ENCODE results near the gene NCBP1. TPM values are rescaled to one million over a fixed set of nuclear protein-coding genes. Genes with fewer than 3 reads are reported as not detected.
"Not testable (repeated sequence)": the region's sequence is repeated elsewhere in the genome, so short reads cannot be mapped to it uniquely, and the experiment has no call there.

NCBP1 gene
- total RNA-seq, result 10 to 100 TPM; 36.9 to 41.2 TPM

- Mint-ChIP-seq H3K9me3 (no peaks in the 10 kb centered on the region), H3K27ac (peak within 1 kb of the TSS; percentile 98 to 99), H3K36me3 (peaks cover 11 to 26% of the 10 kb centered on the region in 2 donors)
- ATAC-seq (peak; percentile 80 to 92), DNase-seq (ENCODE audit: low spot score in 2 of 2) (peak; percentile 91 to 95)
Measured at GRCh38 chr9:97632985-97633858, at the start of gene NCBP1, which contains the start of gene TSTD2. Gene NCBP1 (plus strand): TSS chr9:97633821. CDS start chr9:97633882, 61 bp downstream. Gene TSTD2 (minus strand): TSS chr9:97633368. CDS start chr9:97627562, 5,806 bp downstream.

- not testable (repeated sequence) for DNase-seq (ENCODE audit: low spot score in 2 of 2); ATAC-seq; H3K9me3 Mint-ChIP-seq; H3K27ac Mint-ChIP-seq
- peaks cover 11 to 13% of the 10 kb centered on the region in 2 donors for H3K36me3 Mint-ChIP-seq
Measured at GRCh38 chr9:97584778-97585177, 48.8 kb upstream of the NCBP1 start.

GRCh38 chr9:97586909-97587308 is 46.7 kb upstream of the NCBP1 start:
- not testable (repeated sequence) for H3K9me3 Mint-ChIP-seq; H3K27ac Mint-ChIP-seq; ATAC-seq; DNase-seq (ENCODE audit: low spot score in 2 of 2)
- H3K36me3 Mint-ChIP-seq, result peaks cover 9 to 11% of the 10 kb centered on the region in 2 donors

GRCh38 chr9:97591535-97591934 is 42.1 kb upstream of the NCBP1 start:
- Mint-ChIP-seq H3K27ac (no peak overlapping the region), H3K9me3 (peaks cover 0 to 6% of the 10 kb centered on the region in 2 donors), H3K36me3 (peaks cover 9 to 11% of the 10 kb centered on the region in 2 donors)
- ATAC-seq, result no peak
- no peak for DNase-seq (ENCODE audit: low spot score in 2 of 2)

- no peak for DNase-seq (ENCODE audit: low spot score in 2 of 2)
- Mint-ChIP-seq H3K36me3 (peaks cover 6 to 7% of the 10 kb centered on the region in 2 donors), H3K9me3 (peaks cover 0 to 5% of the 10 kb centered on the region in 2 donors), H3K27ac (no peak overlapping the region)
- no peak for ATAC-seq
Measured at GRCh38 chr9:97592126-97592525, 41.5 kb upstream of the NCBP1 start.

- no peaks in the 10 kb centered on the region for H3K36me3 Mint-ChIP-seq
- no peaks in the 10 kb centered on the region for H3K9me3 Mint-ChIP-seq
- ATAC-seq, result no peak
Measured at GRCh38 chr9:97593960-97594359, 39.7 kb upstream of the NCBP1 start.

GRCh38 chr9:97594381-97594921 is 39.2 kb upstream of the NCBP1 start:
- DNase-seq (ENCODE audit: low spot score in 2 of 2), result no peak
- Mint-ChIP-seq H3K36me3 (no peaks in the 10 kb centered on the region), H3K27ac (no peak overlapping the region), H3K9me3 (no peaks in the 10 kb centered on the region)
- ATAC-seq, result no peak

More at GRCh38 chr9:97593960-97594359, 39.7 kb upstream of the NCBP1 start:
- no peak overlapping the region for H3K27ac Mint-ChIP-seq
- no peak for DNase-seq (ENCODE audit: low spot score in 2 of 2)

GRCh38 chr9:97596906-97597305 is 36.7 kb upstream of the NCBP1 start:
- H3K27ac Mint-ChIP-seq, result no peak overlapping the region
- no peak for ATAC-seq
- H3K36me3 Mint-ChIP-seq, result no peaks in the 10 kb centered on the region
- DNase-seq (ENCODE audit: low spot score in 2 of 2), result no peak
- no peaks in the 10 kb centered on the region for H3K9me3 Mint-ChIP-seq

GRCh38 chr9:97598461-97599288 is 34.9 kb upstream of the NCBP1 start:
- ATAC-seq (peak; percentile 87 to 91), DNase-seq (ENCODE audit: low spot score in 2 of 2) (peak; percentile 59 to 75)
- H3K36me3 Mint-ChIP-seq, result no peaks in the 10 kb centered on the region
- peak overlapping the region in 1 of 2 donors; percentile 18 for H3K27ac Mint-ChIP-seq
- H3K9me3 Mint-ChIP-seq, result no peaks in the 10 kb centered on the region

- Mint-ChIP-seq H3K36me3 (no peaks in the 10 kb centered on the region), H3K27ac (no peak overlapping the region), H3K9me3 (no peaks in the 10 kb centered on the region)
- no peak for DNase-seq (ENCODE audit: low spot score in 2 of 2)
- ATAC-seq, result no peak
Measured at GRCh38 chr9:97599314-97599846, 34.2 kb upstream of the NCBP1 start.

- Mint-ChIP-seq H3K9me3 (no peaks in the 10 kb centered on the region), H3K27ac (no peak overlapping the region), H3K36me3 (no peaks in the 10 kb centered on the region)
- no peak for ATAC-seq
- DNase-seq (ENCODE audit: low spot score in 2 of 2), result no peak
Measured at GRCh38 chr9:97600531-97601227, 32.9 kb upstream of the NCBP1 start.

- DNase-seq (ENCODE audit: low spot score in 2 of 2), result no peak
- Mint-ChIP-seq H3K27ac (no peak overlapping the region), H3K36me3 (no peaks in the 10 kb centered on the region), H3K9me3 (no peaks in the 10 kb centered on the region)
- no peak for ATAC-seq
Measured at GRCh38 chr9:97601228-97601898, 32.3 kb upstream of the NCBP1 start.

- Mint-ChIP-seq H3K27ac (no peak overlapping the region), H3K9me3 (no peaks in the 10 kb centered on the region)
Measured at GRCh38 chr9:97602430-97602829, 31.2 kb upstream of the NCBP1 start.

GRCh38 chr9:97604901-97605645 is 28.5 kb upstream of the NCBP1 start:
- Mint-ChIP-seq H3K36me3 (no peaks in the 10 kb centered on the region), H3K9me3 (no peaks in the 10 kb centered on the region), H3K27ac (peak overlapping the region in 1 of 2 donors; percentile 46)
- no peak for DNase-seq (ENCODE audit: low spot score in 2 of 2)
- no peak for ATAC-seq

More at GRCh38 chr9:97602430-97602829, 31.2 kb upstream of the NCBP1 start:
- no peak for DNase-seq (ENCODE audit: low spot score in 2 of 2)
- no peak for ATAC-seq
- no peaks in the 10 kb centered on the region for H3K36me3 Mint-ChIP-seq
